Fibroblast of lung (primary cell): Measurements from ENCODE around the gene WFDC12. TPM values are rescaled to one million over a fixed set of nuclear protein-coding genes. Genes with fewer than 3 reads are reported as not detected.

Experiments used
- DNase-seq, 2 donors: peaks; one replicate each; pipeline versions ENCODE4 v3.0.0 to v3.0.0-alpha.2; 2010; ENCODE audit warnings: low read depth in 2 of 2
- H2AFZ ChIP-seq: 2 replicates; pipeline ENCODE4 v1.5.1; 2012; ENCODE audit warnings: low read length, control low read depth, inconsistent platforms
- H3K27ac ChIP-seq: 2 replicates; pipeline ENCODE4 v1.5.1; 2011; ENCODE audit warnings: low read length, control low read depth; ENCODE audit not compliant: insufficient read depth
- H3K27me3 ChIP-seq: 2 replicates; pipeline ENCODE4 v1.5.1; 2011; ENCODE audit warnings: mild to moderate bottlenecking, low read length; ENCODE audit not compliant: control insufficient read depth, insufficient read depth
- H3K36me3 ChIP-seq: 2 replicates; pipeline ENCODE4 v1.5.1; 2011; ENCODE audit warnings: low read length; ENCODE audit not compliant: control insufficient read depth, insufficient read depth
- H3K4me1 ChIP-seq: 2 replicates; pipeline ENCODE4 v1.5.1; 2011; ENCODE audit warnings: low read length; ENCODE audit not compliant: control insufficient read depth, insufficient read depth; ENCODE audit errors: extremely low read depth
- H3K4me2 ChIP-seq: 2 replicates; pipeline ENCODE4 v1.5.1; 2011; ENCODE audit warnings: low read length, control low read depth; ENCODE audit not compliant: insufficient read depth; ENCODE audit errors: extremely low read depth
- H3K4me3 ChIP-seq, 4 experiments: fragments of 200-600 bp in 1 of 4; sonication (generic) in 1 of 4; replicated peaks in 1 of 4; 2 replicates each; pipeline ENCODE4 v1.5.1; 2011 to 2016; ENCODE audit warnings: low read length in 4 of 4, low read depth in 3 of 4, mild to moderate bottlenecking in 3 of 4, control low read depth in 2 of 4, inconsistent platforms in 1 of 4, mixed read lengths in 1 of 4; ENCODE audit not compliant: insufficient read depth in 1 of 4; ENCODE audit errors: control extremely low read depth in 1 of 4
- H3K79me2 ChIP-seq: 2 replicates; pipeline ENCODE4 v1.5.1; 2012; ENCODE audit warnings: mild to moderate bottlenecking, low read length, inconsistent platforms; ENCODE audit not compliant: control insufficient read depth, insufficient read depth
- H3K9ac ChIP-seq: 2 replicates; pipeline ENCODE4 v1.5.1; 2011; ENCODE audit warnings: mild to moderate bottlenecking, low read length, control low read depth; ENCODE audit not compliant: insufficient read depth
- H3K9me3 ChIP-seq: 2 replicates; pipeline ENCODE4 v1.5.1; 2012; ENCODE audit warnings: low read depth, low read length; ENCODE audit not compliant: control insufficient read depth, insufficient read depth
- H4K20me1 ChIP-seq: 2 replicates; pipeline ENCODE4 v1.5.1; 2011; ENCODE audit warnings: low read length; ENCODE audit not compliant: control insufficient read depth, insufficient read depth; ENCODE audit errors: extremely low read depth
- CTCF ChIP-seq, 2 donors: IDR thresholded peaks in 1 of 2; conservative IDR thresholded peaks in 1 of 2; 1 replicate in 1 of 2; 2 replicates in 1 of 2; pipeline ENCODE4 v1.5.1; 2011 to 2012; ENCODE audit warnings: low read length in 2 of 2, control low read depth in 1 of 2, inconsistent platforms in 1 of 2, low read depth in 1 of 2, mild to moderate bottlenecking in 1 of 2
- EZH2 ChIP-seq: IDR thresholded peaks from 2 replicates; pipeline ENCODE4 v1.5.1; 2012; ENCODE audit warnings: low read length, control low read depth, mild to moderate bottlenecking; ENCODE audit errors: missing control alignments
- polyA plus RNA-seq, 2 donors: library from polyadenylated mRNA; depleted of rRNA in 1 of 2; stranded (reverse) in 1 of 2; unstranded in 1 of 2; fragments of >200 nt; gene quantifications; 2 replicates each; pipeline ENCODE4 v1.2.1, GENCODE V29; 2011 to 2012; ENCODE audit warnings: missing spikeins in 1 of 2
- total RNA-seq: library from RNA; depleted of rRNA; stranded (reverse); fragments of >200 nt; gene quantifications from 2 replicates; pipeline ENCODE4 v1.2.1, GENCODE V29; 2014

WFDC12 gene
- total and polyA plus RNA-seq, 2 donors (not counting 1 experiment from before 2014, with no cell fraction given), result not detected

- Histone ChIP-seq H3K4me2 (no peak within 1 kb of the TSS), H3K9ac (no peak within 1 kb of the TSS), H3K79me2 (no peaks in the 10 kb centered on the region), H2AFZ (no peak within 1 kb of the TSS), H3K9me3 (no peaks in the 10 kb centered on the region), H3K4me3 (no peak within 1 kb of the TSS), H3K36me3 (no peaks in the 10 kb centered on the region), H3K4me1 (no peaks in the 10 kb centered on the region), H4K20me1 (no peaks in the 10 kb centered on the region), H3K27me3 (peaks cover 11% of the 10 kb centered on the region), H3K27ac (no peak within 1 kb of the TSS)
- DNase-seq, result no peak
- TF ChIP-seq EZH2, result no peak
Observed at GRCh38 chr20:45114465-45115385, 9.5 kb downstream of the WFDC12 start, which contains the start of gene WFDC5. WFDC5 (minus strand) TSS chr20:45115174; CDS start chr20:45115083, 91 bp downstream.

GRCh38 chr20:45113865-45114264 is 10.4 kb downstream of the WFDC12 start:
- no peaks in the 10 kb centered on the region for H3K4me1 ChIP-seq
- no peak for DNase-seq
- no peaks in the 10 kb centered on the region for H3K9me3 ChIP-seq
- no peak overlapping the region for H3K4me2 ChIP-seq
- H3K27ac ChIP-seq, result no peak overlapping the region
- no peaks in the 10 kb centered on the region for H3K36me3 ChIP-seq
- no peak overlapping the region for H3K4me3 ChIP-seq
- no peaks in the 10 kb centered on the region for H3K79me2 ChIP-seq
- no peak overlapping the region for H3K9ac ChIP-seq
- no peak overlapping the region for H2AFZ ChIP-seq
- H3K27me3 ChIP-seq, result peaks cover 11% of the 10 kb centered on the region
- TF ChIP-seq CTCF (conservative IDR thresholded peaks at IDR 0.05 in 1 of 2, IDR thresholded peaks at IDR 0.05 in 1 of 2; ENCODE audit: low read depth in 1 of 2, low read length in 2 of 2), result no peak
- no peak for TF ChIP-seq EZH2
- no peaks in the 10 kb centered on the region for H4K20me1 ChIP-seq

GRCh38 chr20:45112754-45113153 is 11.5 kb downstream of the WFDC12 start:
- no peak overlapping the region for H3K4me3 ChIP-seq
- H2AFZ ChIP-seq, result no peak overlapping the region
- H3K4me2 ChIP-seq, result no peak overlapping the region

More at GRCh38 chr20:45112754-45113153, 11.5 kb downstream of the WFDC12 start:
- H3K27me3 ChIP-seq, result peaks cover 11% of the 10 kb centered on the region
- H4K20me1 ChIP-seq, result no peaks in the 10 kb centered on the region
- H3K4me1 ChIP-seq, result no peaks in the 10 kb centered on the region
- no peaks in the 10 kb centered on the region for H3K79me2 ChIP-seq
- no peaks in the 10 kb centered on the region for H3K9me3 ChIP-seq
- no peak overlapping the region for H3K9ac ChIP-seq
- H3K27ac ChIP-seq, result no peak overlapping the region
- no peaks in the 10 kb centered on the region for H3K36me3 ChIP-seq
- TF ChIP-seq CTCF (conservative IDR thresholded peaks at IDR 0.05 in 1 of 2, IDR thresholded peaks at IDR 0.05 in 1 of 2; ENCODE audit: low read depth in 1 of 2, low read length in 2 of 2), result no peak
- TF ChIP-seq EZH2, result no peak
- DNase-seq, result no peak
